IMR-90 (cell line): ENCODE measurements around the gene SIRPD. TPM values are rescaled to one million over a fixed set of nuclear protein-coding genes. Genes with fewer than 3 reads are reported as not detected.

ENCODE experiments used
- ATAC-seq: fragments of 200-7000 bp; cut with Tn5 transposase; 2 replicates; pipeline ENCODE4 v1.9.1; 2020; ENCODE audit warnings: low read depth, mild to moderate bottlenecking, moderate library complexity
- BruUV-seq: library from RNA; stranded (reverse); fragments of 400-500 nt; replicated peaks from 2 replicates; lab custom pipeline; 2021; lab: Mats Ljungman, UMichigan
- CTCF ChIA-PET: fragments of 300-600 bp; formaldehyde crosslinking; extraction: SDS; loops from one replicate; lab custom pipeline; 2021; ENCODE audit warnings: antibody characterized with exemption; lab: Yijun Ruan, JAX
- POLR2A ChIA-PET: fragments of 300-600 bp; sonication (Branson Sonifier 250); formaldehyde crosslinking; loops from one replicate; lab custom pipeline; 2022; ENCODE audit warnings: antibody characterized with exemption; ENCODE audit not compliant: unreplicated experiment; lab: Charles Lee
- DNase-seq: peaks from one replicate; pipeline ENCODE4 v3.0.0; 2013
- H2AFZ ChIP-seq: replicated peaks from 2 replicates; pipeline ENCODE3; 2013; ENCODE audit warnings: low read length, mild to moderate bottlenecking; ENCODE audit not compliant: poor library complexity
- H2AK5ac ChIP-seq: 2 replicates; pipeline ENCODE4 v1.6.1; 2013; ENCODE audit warnings: low read depth, low read length, inconsistent platforms
- H2AK9ac ChIP-seq: replicated peaks from 2 replicates; pipeline ENCODE3; 2013; ENCODE audit warnings: mild to moderate bottlenecking, low read depth, low read length, moderate library complexity; ENCODE audit not compliant: poor library complexity
- H2BK120ac ChIP-seq: 2 replicates; pipeline ENCODE4 v1.6.1; 2013; ENCODE audit warnings: low read depth, low read length, inconsistent platforms
- H2BK15ac ChIP-seq: 3 replicates; pipeline ENCODE4 v1.6.1; 2013; ENCODE audit warnings: low read depth, low read length, inconsistent platforms
- H2BK20ac ChIP-seq: 2 replicates; pipeline ENCODE4 v1.6.1; 2013; ENCODE audit warnings: low read depth, mild to moderate bottlenecking, inconsistent platforms, low read length, moderate library complexity
- H2BK5ac ChIP-seq: 2 replicates; pipeline ENCODE4 v1.6.1; 2013; ENCODE audit warnings: mild to moderate bottlenecking, low read depth, low read length, inconsistent platforms; ENCODE audit not compliant: poor library complexity, severe bottlenecking
- H3K14ac ChIP-seq: replicated peaks from 2 replicates; pipeline ENCODE4 v1.6.1; 2013; ENCODE audit warnings: low read depth, low read length, inconsistent platforms
- H3K18ac ChIP-seq: 2 replicates; pipeline ENCODE4 v1.6.1; 2013; ENCODE audit warnings: low read depth, low read length, control low read depth
- H3K23ac ChIP-seq: 2 replicates; pipeline ENCODE4 v1.6.1; 2013; ENCODE audit warnings: low read depth, low read length, inconsistent platforms
- H3K27ac ChIP-seq: 2 replicates; pipeline ENCODE4 v1.5.1; 2013; ENCODE audit warnings: mild to moderate bottlenecking, control low read depth, low read length; ENCODE audit not compliant: insufficient read depth
- H3K27me3 ChIP-seq: 2 replicates; pipeline ENCODE4 v1.6.1; 2013; ENCODE audit warnings: low read length; ENCODE audit not compliant: control insufficient read depth, insufficient read depth
- H3K36me3 ChIP-seq: 2 replicates; pipeline ENCODE4 v1.6.1; 2013; ENCODE audit warnings: low read length, mixed read lengths; ENCODE audit not compliant: control insufficient read depth, insufficient read depth
- H3K4ac ChIP-seq: 2 replicates; pipeline ENCODE4 v1.6.1; 2013; ENCODE audit warnings: low read depth, low read length, inconsistent platforms
- H3K4me1 ChIP-seq: 2 replicates; pipeline ENCODE4 v1.6.1; 2013; ENCODE audit warnings: low read length, mixed read lengths; ENCODE audit not compliant: control insufficient read depth, insufficient read depth
- H3K4me2 ChIP-seq: 2 replicates; pipeline ENCODE4 v1.6.1; 2013; ENCODE audit warnings: low read depth, mild to moderate bottlenecking, control low read depth, low read length, moderate library complexity
- H3K4me3 ChIP-seq: 2 replicates; pipeline ENCODE4 v1.5.1; 2013; ENCODE audit warnings: low read depth, mild to moderate bottlenecking, control low read depth, low read length, moderate library complexity; ENCODE audit not compliant: insufficient read depth
- H3K56ac ChIP-seq: 2 replicates; pipeline ENCODE4 v1.6.1; 2013; ENCODE audit warnings: low read length, inconsistent platforms; ENCODE audit not compliant: insufficient read depth; ENCODE audit errors: extremely low read depth
- H3K79me1 ChIP-seq, 2 experiments: 2 replicates each; pipeline ENCODE4 v1.6.1; 2013; ENCODE audit warnings: low read length in 2 of 2, inconsistent platforms in 1 of 2, low read depth in 1 of 2
- H3K9ac ChIP-seq: 2 replicates; pipeline ENCODE4 v1.6.1; 2013; ENCODE audit warnings: low read depth, low read length, control low read depth
- H3K9me1 ChIP-seq: 2 replicates; pipeline ENCODE4 v1.6.1; 2013; ENCODE audit warnings: low read length, inconsistent platforms; ENCODE audit not compliant: insufficient read depth
- H3K9me3 ChIP-seq: 2 replicates; pipeline ENCODE4 v1.6.1; 2013; ENCODE audit warnings: low read length; ENCODE audit not compliant: control insufficient read depth, insufficient read depth
- H4K20me1 ChIP-seq: 2 replicates; pipeline ENCODE4 v1.6.1; 2013; ENCODE audit warnings: low read length, inconsistent platforms; ENCODE audit not compliant: insufficient read depth
- H4K5ac ChIP-seq: 2 replicates; pipeline ENCODE4 v1.6.1; 2013; ENCODE audit warnings: mild to moderate bottlenecking, low read depth, low read length, control low read depth
- H4K8ac ChIP-seq, 2 experiments: 2 replicates each; pipeline ENCODE4 v1.6.1; 2013; ENCODE audit warnings: low read depth in 2 of 2, low read length in 2 of 2, control low read depth in 1 of 2, inconsistent platforms in 1 of 2
- H4K91ac ChIP-seq: 2 replicates; pipeline ENCODE4 v1.6.1; 2013; ENCODE audit warnings: low read depth, low read length, inconsistent platforms; ENCODE audit not compliant: insufficient read depth
- BHLHE40 ChIP-seq: fragments of 150-350 bp; IDR thresholded peaks from 2 replicates; pipeline ENCODE4 v1.6.1; 2016; ENCODE audit warnings: mild to moderate bottlenecking, low read depth, low read length
- CEBPB ChIP-seq: IDR thresholded peaks from 2 replicates; pipeline ENCODE4 v1.6.1; 2012; ENCODE audit warnings: low read depth, low read length, improper control_type of control experiment
- CHD1 ChIP-seq: IDR thresholded peaks from 2 replicates; pipeline ENCODE4 v1.6.1; 2012; ENCODE audit warnings: low read depth, low read length, improper control_type of control experiment
- FOS ChIP-seq: fragments of 150-350 bp; IDR thresholded peaks from 2 replicates; pipeline ENCODE4 v1.6.1; 2016; ENCODE audit warnings: low read depth, low read length
- MAFK ChIP-seq: IDR thresholded peaks from 2 replicates; pipeline ENCODE4 v1.6.1; 2012; ENCODE audit warnings: low read depth, low read length, improper control_type of control experiment
- MAZ ChIP-seq: IDR thresholded peaks from 2 replicates; pipeline ENCODE4 v1.6.1; 2012; ENCODE audit warnings: low read depth, mild to moderate bottlenecking, low read length, improper control_type of control experiment, moderate library complexity, borderline replicate concordance
- MXI1 ChIP-seq: IDR thresholded peaks from 2 replicates; pipeline ENCODE4 v1.6.1; 2012; ENCODE audit warnings: low read depth, mild to moderate bottlenecking, low read length, moderate library complexity, borderline replicate concordance
- NFE2L2 ChIP-seq: fragments of 150-350 bp; IDR thresholded peaks from 2 replicates; pipeline ENCODE4 v1.6.1; 2016; ENCODE audit warnings: low read depth, mild to moderate bottlenecking, low read length
- POLR2A ChIP-seq: IDR thresholded peaks from 2 replicates; pipeline ENCODE4 v1.6.1; 2012; ENCODE audit warnings: mild to moderate bottlenecking, low read depth, low read length
- RAD21 ChIP-seq: IDR thresholded peaks from 2 replicates; pipeline ENCODE4 v1.6.1; 2012; ENCODE audit warnings: low read length, improper control_type of control experiment
- RCOR1 ChIP-seq: IDR thresholded peaks from 2 replicates; pipeline ENCODE4 v1.6.1; 2012; ENCODE audit warnings: mild to moderate bottlenecking, low read length, improper control_type of control experiment; ENCODE audit not compliant: insufficient replicate concordance
- RFX5 ChIP-seq: IDR thresholded peaks from 2 replicates; pipeline ENCODE4 v1.8.0; 2012; ENCODE audit warnings: low read depth, mild to moderate bottlenecking, low read length, moderate library complexity
- SMC3 ChIP-seq: fragments of 150-350 bp; IDR thresholded peaks from 2 replicates; pipeline ENCODE4 v1.6.1; 2016; ENCODE audit warnings: low read depth, mild to moderate bottlenecking, antibody characterized with exemption, low read length, moderate library complexity
- USF2 ChIP-seq: fragments of 150-350 bp; IDR thresholded peaks from 2 replicates; pipeline ENCODE4 v1.6.1; 2017; ENCODE audit warnings: mild to moderate bottlenecking, antibody characterized with exemption, low read length, low read depth
- WGBS, 2 experiments: methylation state at CpG; one replicate each; pipeline versions ENCODE4 v1.1.5 to v1.1.7; 2013; ENCODE audit warnings: missing lambda C conversion rate in 2 of 2; ENCODE audit not compliant: insufficient read length in 1 of 2; ENCODE audit errors: extremely low coverage in 2 of 2; 5-methylcytosine and 5-hydroxymethylcytosine counted together
- dilution Hi-C: fragments of 300-500 bp; cut with HindIII; formaldehyde crosslinking; loops from one replicate; pipeline ENCODE4 v1.14.3; 2018; ENCODE audit warnings: low sequenced_read_pairs; ENCODE audit not compliant: unreplicated experiment
- in situ Hi-C: fragments of 300-500 bp; cut with MboI; formaldehyde crosslinking; loops from 3 replicates; pipeline ENCODE4 v1.14.3; 2019; ENCODE audit warnings: low sequenced_read_pairs, inconsistent platforms, mixed read lengths
- intact Hi-C: fragments of 100-400 bp; cut with micrococcal nuclease; formaldehyde crosslinking; loops from 2 replicates; pipeline ENCODE4 v1.10.0; 2022
- polyA plus RNA-seq, 3 experiments: library from polyadenylated mRNA; depleted of rRNA; stranded (reverse); fragments of >200 nt; gene quantifications; 2 replicates each; pipeline ENCODE4 v1.2.3, GENCODE V29; 2012; ENCODE audit warnings: low replicate concordance in 1 of 3
- total RNA-seq: library from RNA; depleted of rRNA; stranded (reverse); fragments of >200 nt; gene quantifications from 2 replicates; pipeline ENCODE4 v1.2.3, GENCODE V29; 2012
- TF ChIP-seq, protein P1 (sequence below): conservative IDR thresholded peaks from 2 replicates; pipeline ENCODE4 v1.5.1; 2012; ENCODE audit warnings: mild to moderate bottlenecking, low read depth, low read length, improper control_type of control experiment
- TF ChIP-seq, protein P2 (sequence below): fragments of 150-350 bp; IDR thresholded peaks from 2 replicates; pipeline ENCODE4 v1.6.1; 2016; ENCODE audit warnings: low read depth, mild to moderate bottlenecking, low read length, moderate library complexity, borderline replicate concordance

Gene SIRPD
- total and polyA plus RNA-seq, 2 of the 4 experiments (the other 2 are of a cell fraction): not detected

- DNase-seq (no peak), ATAC-seq (no peak)
- Histone ChIP-seq H2AK5ac (no peak overlapping the region), H3K4me2 (no peak overlapping the region), H4K91ac (no peak overlapping the region), H3K9me1 (no peaks in the 10 kb centered on the region), H2AK9ac (no peak overlapping the region), H3K9me3 (0 out of 2 replicates have a peak, but pooled peaks cover 3% of the 10 kb centered on the region), H3K23ac (no peak overlapping the region), H3K27me3 (peaks cover 28% of the 10 kb centered on the region), H3K4me3 (no peak overlapping the region), H2BK20ac (no peak overlapping the region), H3K18ac (no peak overlapping the region), H2BK120ac (no peak overlapping the region), H2BK15ac (no peak overlapping the region), H4K20me1 (no peaks in the 10 kb centered on the region), H3K14ac (no peak overlapping the region), H3K36me3 (no peaks in the 10 kb centered on the region), H4K8ac (no peak overlapping the region), H2BK5ac (no peak overlapping the region), H3K79me1 (no peaks in the 10 kb centered on the region), H3K4me1 (no peaks in the 10 kb centered on the region), H3K56ac (no peak overlapping the region), H2AFZ (no peak overlapping the region), H3K4ac (no peak overlapping the region), H3K27ac (no peak overlapping the region), H4K5ac (no peak overlapping the region), H3K9ac (no peak overlapping the region)
- intact Hi-C loops (no loop called here), in situ Hi-C loops (no loop called here), dilution Hi-C loops (no loop called here)
- no TSS peak for BruUV-seq
- TF ChIP-seq, protein P1, sequence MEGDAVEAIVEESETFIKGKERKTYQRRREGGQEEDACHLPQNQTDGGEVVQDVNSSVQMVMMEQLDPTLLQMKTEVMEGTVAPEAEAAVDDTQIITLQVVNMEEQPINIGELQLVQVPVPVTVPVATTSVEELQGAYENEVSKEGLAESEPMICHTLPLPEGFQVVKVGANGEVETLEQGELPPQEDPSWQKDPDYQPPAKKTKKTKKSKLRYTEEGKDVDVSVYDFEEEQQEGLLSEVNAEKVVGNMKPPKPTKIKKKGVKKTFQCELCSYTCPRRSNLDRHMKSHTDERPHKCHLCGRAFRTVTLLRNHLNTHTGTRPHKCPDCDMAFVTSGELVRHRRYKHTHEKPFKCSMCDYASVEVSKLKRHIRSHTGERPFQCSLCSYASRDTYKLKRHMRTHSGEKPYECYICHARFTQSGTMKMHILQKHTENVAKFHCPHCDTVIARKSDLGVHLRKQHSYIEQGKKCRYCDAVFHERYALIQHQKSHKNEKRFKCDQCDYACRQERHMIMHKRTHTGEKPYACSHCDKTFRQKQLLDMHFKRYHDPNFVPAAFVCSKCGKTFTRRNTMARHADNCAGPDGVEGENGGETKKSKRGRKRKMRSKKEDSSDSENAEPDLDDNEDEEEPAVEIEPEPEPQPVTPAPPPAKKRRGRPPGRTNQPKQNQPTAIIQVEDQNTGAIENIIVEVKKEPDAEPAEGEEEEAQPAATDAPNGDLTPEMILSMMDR: no peak
- TF ChIP-seq NFE2L2 (no peak), CHD1 (no peak), USF2 (no peak), CEBPB (no peak), POLR2A (no peak), MAZ (no peak), SMC3 (no peak), RCOR1 (no peak), MXI1 (no peak), RAD21 (no peak), MAFK (no peak), FOS (no peak), BHLHE40 (no peak), RFX5 (no peak)
- TF ChIP-seq, protein P2, sequence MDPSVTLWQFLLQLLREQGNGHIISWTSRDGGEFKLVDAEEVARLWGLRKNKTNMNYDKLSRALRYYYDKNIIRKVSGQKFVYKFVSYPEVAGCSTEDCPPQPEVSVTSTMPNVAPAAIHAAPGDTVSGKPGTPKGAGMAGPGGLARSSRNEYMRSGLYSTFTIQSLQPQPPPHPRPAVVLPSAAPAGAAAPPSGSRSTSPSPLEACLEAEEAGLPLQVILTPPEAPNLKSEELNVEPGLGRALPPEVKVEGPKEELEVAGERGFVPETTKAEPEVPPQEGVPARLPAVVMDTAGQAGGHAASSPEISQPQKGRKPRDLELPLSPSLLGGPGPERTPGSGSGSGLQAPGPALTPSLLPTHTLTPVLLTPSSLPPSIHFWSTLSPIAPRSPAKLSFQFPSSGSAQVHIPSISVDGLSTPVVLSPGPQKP: no peak
- POLR2A ChIA-PET: no interaction called here
- CTCF ChIA-PET: interaction anchor here (2.1 kb wide), 1 partner anchor 10 kb away, joined by 5 read pairs; no protein-coding TSS in a partner anchor
- no CpG with 5 or more reads among the region's 1 CpG for WGBS, 2 experiments
These were observed 64.0 kb downstream of the SIRPD start for GRCh38 chr20:1493536-1493935.
